Measurements from ENCODE around the gene KLHL28. TPM values are rescaled to one million over a fixed set of nuclear protein-coding genes. Genes with fewer than 3 reads are reported as not detected.

The KLHL28 gene, protein sequence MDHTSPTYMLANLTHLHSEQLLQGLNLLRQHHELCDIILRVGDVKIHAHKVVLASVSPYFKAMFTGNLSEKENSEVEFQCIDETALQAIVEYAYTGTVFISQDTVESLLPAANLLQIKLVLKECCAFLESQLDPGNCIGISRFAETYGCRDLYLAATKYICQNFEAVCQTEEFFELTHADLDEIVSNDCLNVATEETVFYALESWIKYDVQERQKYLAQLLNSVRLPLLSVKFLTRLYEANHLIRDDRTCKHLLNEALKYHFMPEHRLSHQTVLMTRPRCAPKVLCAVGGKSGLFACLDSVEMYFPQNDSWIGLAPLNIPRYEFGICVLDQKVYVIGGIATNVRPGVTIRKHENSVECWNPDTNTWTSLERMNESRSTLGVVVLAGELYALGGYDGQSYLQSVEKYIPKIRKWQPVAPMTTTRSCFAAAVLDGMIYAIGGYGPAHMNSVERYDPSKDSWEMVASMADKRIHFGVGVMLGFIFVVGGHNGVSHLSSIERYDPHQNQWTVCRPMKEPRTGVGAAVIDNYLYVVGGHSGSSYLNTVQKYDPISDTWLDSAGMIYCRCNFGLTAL
- polyA plus RNA-seq (2013, experiment 1 of 2): 7.1 TPM
- 5.8 TPM for polyA plus RNA-seq (2013, experiment 2 of 2)

DNA sequence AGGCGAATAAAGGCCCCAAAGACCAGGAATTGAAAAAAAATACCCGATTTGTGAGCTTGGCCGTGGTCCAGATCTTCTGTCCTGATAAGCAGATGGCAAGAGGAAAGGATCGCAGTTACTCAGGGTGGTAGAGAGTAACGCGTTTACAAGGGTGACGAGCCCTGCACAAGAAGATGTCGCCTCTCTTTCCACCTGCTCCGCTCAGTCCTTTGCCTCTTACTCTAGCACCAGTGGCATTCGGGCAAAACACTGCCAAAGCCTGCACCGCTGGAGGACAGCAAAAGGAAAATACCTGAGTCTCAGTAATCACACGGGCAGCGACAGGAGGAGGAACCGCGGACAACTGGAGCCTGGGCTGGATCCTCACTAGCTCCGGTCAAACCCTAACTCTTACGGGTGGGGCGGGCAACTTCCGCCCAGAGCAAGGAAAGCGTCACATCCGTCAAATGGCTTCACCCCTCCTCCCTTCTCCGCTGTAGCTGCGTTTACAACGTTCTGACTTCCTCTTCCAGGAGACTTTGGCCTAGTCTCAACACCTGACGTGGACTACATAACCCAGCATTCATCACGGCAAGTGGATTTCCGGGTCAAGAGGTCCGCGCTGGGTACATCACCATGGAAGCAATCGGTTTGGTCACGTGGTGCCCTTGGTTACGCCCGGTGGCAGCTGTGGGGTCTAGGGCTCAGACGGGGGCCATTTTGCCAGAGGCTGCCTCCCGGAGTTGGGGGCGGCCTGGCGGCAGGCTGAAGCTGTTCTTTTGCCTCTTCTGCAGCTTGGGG is at the start of gene KLHL28, which contains the start of gene TOGARAM1:
Gene KLHL28 (minus strand): TSS at position 394 of the 780 bp plus-strand sequence. CDS start 16,019 bp downstream, outside the sequence.
Gene TOGARAM1 (plus strand): TSS at position 637 of the 780 bp plus-strand sequence. CDS start 232 bp downstream, outside the sequence.
- H3K4ac ChIP-seq (ENCODE audit: low read depth, low read length): no peak within 1 kb of the TSS
- DNase-seq: peak; percentile 100
- H3K9ac ChIP-seq (ENCODE audit: low read length): peak within 1 kb of the TSS; percentile 81
- H3K4me3 ChIP-seq (ENCODE audit: low read length): peak within 1 kb of the TSS; percentile 83
- no peaks in the 10 kb centered on the region for H3K36me3 ChIP-seq (ENCODE audit: control insufficient read depth, insufficient read depth, low read length)
- H3K56ac ChIP-seq (ENCODE audit: low read length): peak within 1 kb of the TSS; percentile 90
- H2BK120ac ChIP-seq (ENCODE audit: low read depth, low read length): no peak within 1 kb of the TSS
- peaks cover 6% of the 10 kb centered on the region for H3K4me1 ChIP-seq (ENCODE audit: control insufficient read depth, low read depth, low read length)
- H3K79me1 ChIP-seq (ENCODE audit: low read length): peaks cover 7% of the 10 kb centered on the region
- no peak within 1 kb of the TSS for H3K18ac ChIP-seq (ENCODE audit: low read length)
- no peak within 1 kb of the TSS for H4K5ac ChIP-seq (ENCODE audit: low read length)
- no peaks in the 10 kb centered on the region for H3K27me3 ChIP-seq (ENCODE audit: insufficient read depth, low read length, poor library complexity)
- peak within 1 kb of the TSS; percentile 4 for H2BK5ac ChIP-seq (ENCODE audit: low read length)
- no peak within 1 kb of the TSS for H3K23ac ChIP-seq (ENCODE audit: low read length)
- peaks cover 30% of the 10 kb centered on the region for H3K79me2 ChIP-seq (ENCODE audit: control insufficient read depth, insufficient read depth, low read length)
- no peak within 1 kb of the TSS for H4K8ac ChIP-seq (ENCODE audit: low read depth, low read length)
- H2AK5ac ChIP-seq (ENCODE audit: low read length): no peak within 1 kb of the TSS
- WGBS (ENCODE audit: extremely low coverage, insufficient coverage, low lambda C conversion rate): no CpG with 5 or more reads among the region's 37 CpGs
- peak within 1 kb of the TSS; percentile 27 for H3K27ac ChIP-seq (ENCODE audit: low read depth, low read length)
- no peak within 1 kb of the TSS for H2BK15ac ChIP-seq (replicated peaks; ENCODE audit: low read depth)
- H3K4me2 ChIP-seq (ENCODE audit: low read length): peak within 1 kb of the TSS; percentile 98

DNA sequence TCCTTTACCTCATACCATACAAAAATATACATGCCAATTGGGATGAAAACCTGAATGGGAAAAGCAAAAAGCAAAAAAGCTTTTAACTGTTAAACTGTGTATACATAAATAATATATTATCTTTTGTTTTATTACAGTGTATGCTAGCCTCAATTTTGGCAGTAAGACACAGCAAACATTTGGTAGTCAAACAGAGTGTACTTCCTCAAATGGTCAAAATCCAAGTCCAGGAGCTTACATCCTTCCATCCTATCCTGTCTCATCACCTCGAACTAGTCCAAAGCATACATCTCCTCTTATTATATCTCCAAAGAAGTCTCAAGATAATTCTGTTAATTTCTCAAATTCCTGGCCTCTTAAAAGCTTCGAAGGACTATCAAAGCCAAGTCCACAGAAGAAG is 42.2 kb upstream of the KLHL28 start:
- no peaks in the 10 kb centered on the region for H3K79me2 ChIP-seq (ENCODE audit: control insufficient read depth, insufficient read depth, low read length)
- H3K18ac ChIP-seq (ENCODE audit: low read length): no peak overlapping the region
- H2BK120ac ChIP-seq (ENCODE audit: low read depth, low read length): no peak overlapping the region
- no peak overlapping the region for H4K8ac ChIP-seq (ENCODE audit: low read depth, low read length)
- no peak for DNase-seq
- H3K27me3 ChIP-seq (ENCODE audit: insufficient read depth, low read length, poor library complexity): no peaks in the 10 kb centered on the region
- WGBS (ENCODE audit: extremely low coverage, insufficient coverage, low lambda C conversion rate): no CpG with 5 or more reads among the region's 2 CpGs
- no peak overlapping the region for H2BK5ac ChIP-seq (ENCODE audit: low read length)
- no peak overlapping the region for H2AK5ac ChIP-seq (ENCODE audit: low read length)
- no peak overlapping the region for H4K5ac ChIP-seq (ENCODE audit: low read length)
- H3K27ac ChIP-seq (ENCODE audit: low read depth, low read length): no peak overlapping the region
- no peak overlapping the region for H3K4me2 ChIP-seq (ENCODE audit: low read length)
- no peak overlapping the region for H3K56ac ChIP-seq (ENCODE audit: low read length)
- no peaks in the 10 kb centered on the region for H3K36me3 ChIP-seq (ENCODE audit: control insufficient read depth, insufficient read depth, low read length)
- H3K4me1 ChIP-seq (ENCODE audit: control insufficient read depth, low read depth, low read length): no peaks in the 10 kb centered on the region
- H3K9ac ChIP-seq (ENCODE audit: low read length): no peak overlapping the region
- no peak overlapping the region for H3K23ac ChIP-seq (ENCODE audit: low read length)
- H3K79me1 ChIP-seq (ENCODE audit: low read length): no peaks in the 10 kb centered on the region
- no peak overlapping the region for H2BK15ac ChIP-seq (replicated peaks; ENCODE audit: low read depth)
- H3K4ac ChIP-seq (ENCODE audit: low read depth, low read length): no peak overlapping the region
- H3K4me3 ChIP-seq (ENCODE audit: low read length): no peak overlapping the region

DNA sequence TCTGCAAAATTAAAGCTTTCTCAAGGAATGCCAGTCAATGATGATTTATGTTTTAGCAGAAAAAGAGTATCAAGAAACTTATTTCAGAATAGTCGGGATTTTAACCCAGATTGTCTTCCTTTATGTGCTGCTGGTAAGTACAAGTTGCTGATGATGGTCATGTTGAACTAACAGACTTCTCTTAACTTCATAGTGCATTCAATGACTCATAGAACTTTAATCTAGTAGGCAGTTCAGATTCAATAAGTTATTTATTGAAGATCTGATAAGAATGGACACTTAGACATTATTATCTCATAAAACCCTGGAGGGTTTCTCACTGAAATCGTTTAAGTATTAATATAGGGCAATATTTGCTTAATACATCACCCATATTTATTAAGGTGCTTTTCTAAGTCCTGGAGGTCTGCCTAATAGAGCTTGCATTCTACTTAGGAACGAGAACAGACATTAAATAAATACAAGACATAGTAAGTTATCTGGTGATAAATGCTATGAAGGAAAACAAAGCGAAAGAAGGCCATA is 34.1 kb upstream of the KLHL28 start:
- Histone ChIP-seq H3K36me3 (ENCODE audit: control insufficient read depth, insufficient read depth, low read length) (no peaks in the 10 kb centered on the region), H4K5ac (ENCODE audit: low read length) (no peak overlapping the region), H3K9ac (ENCODE audit: low read length) (no peak overlapping the region), H3K79me2 (ENCODE audit: control insufficient read depth, insufficient read depth, low read length) (no peaks in the 10 kb centered on the region), H3K23ac (ENCODE audit: low read length) (no peak overlapping the region), H3K56ac (ENCODE audit: low read length) (no peak overlapping the region), H2BK120ac (ENCODE audit: low read depth, low read length) (no peak overlapping the region), H2BK5ac (ENCODE audit: low read length) (no peak overlapping the region), H2BK15ac (replicated peaks; ENCODE audit: low read depth) (no peak overlapping the region), H3K79me1 (ENCODE audit: low read length) (no peaks in the 10 kb centered on the region), H4K8ac (ENCODE audit: low read depth, low read length) (no peak overlapping the region), H3K4me2 (ENCODE audit: low read length) (no peak overlapping the region), H3K27me3 (ENCODE audit: insufficient read depth, low read length, poor library complexity) (no peaks in the 10 kb centered on the region), H2AK5ac (ENCODE audit: low read length) (no peak overlapping the region), H3K27ac (ENCODE audit: low read depth, low read length) (no peak overlapping the region), H3K4me3 (ENCODE audit: low read length) (no peak overlapping the region), H3K4ac (ENCODE audit: low read depth, low read length) (no peak overlapping the region), H3K4me1 (ENCODE audit: control insufficient read depth, low read depth, low read length) (no peaks in the 10 kb centered on the region), H3K18ac (ENCODE audit: low read length) (no peak overlapping the region)
- WGBS (ENCODE audit: extremely low coverage, insufficient coverage, low lambda C conversion rate): no CpG with 5 or more reads among the region's 4 CpGs
- no peak for DNase-seq

DNA sequence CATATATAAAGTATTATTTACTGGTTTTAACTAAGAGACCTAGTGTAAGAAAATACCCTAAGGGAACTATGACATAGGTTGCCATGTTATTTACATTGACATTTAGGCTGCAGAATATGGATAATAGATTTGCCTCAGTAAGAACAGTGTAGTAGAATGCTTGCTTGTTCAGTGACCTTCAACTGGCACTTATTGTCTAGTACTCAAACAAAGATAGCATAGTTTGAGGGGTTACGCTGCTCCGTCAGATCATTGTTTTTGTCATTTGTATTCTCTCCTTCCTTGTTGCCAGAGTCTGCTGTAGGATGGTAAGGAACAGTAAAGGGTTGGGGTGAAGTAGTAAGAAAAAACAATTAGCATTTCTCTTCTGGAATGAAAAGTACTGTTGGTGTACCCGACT is 33.4 kb upstream of the KLHL28 start:
- H3K79me1 ChIP-seq (ENCODE audit: low read length): no peaks in the 10 kb centered on the region

DNA sequence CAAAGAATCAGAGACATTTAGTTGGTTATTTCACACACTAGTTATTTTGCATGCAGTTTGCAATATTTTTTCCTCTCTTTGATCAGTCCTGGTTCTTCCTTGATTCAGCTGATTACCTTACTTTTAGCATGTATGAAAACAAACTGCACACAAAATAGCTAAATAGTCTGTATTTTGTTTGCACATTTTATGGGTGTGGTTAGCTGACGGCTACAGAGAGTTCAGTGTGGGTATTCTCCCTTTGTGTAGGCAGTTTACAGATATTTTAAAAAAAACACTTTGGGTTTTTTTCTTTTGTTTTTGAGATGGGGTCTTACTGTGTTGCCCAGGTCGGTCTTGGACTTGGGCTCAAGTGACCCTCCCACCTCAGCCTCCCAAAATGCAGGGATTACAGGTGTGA is 28.8 kb upstream of the KLHL28 start:
- no peaks in the 10 kb centered on the region for H3K79me2 ChIP-seq (ENCODE audit: control insufficient read depth, insufficient read depth, low read length)
- H3K27ac ChIP-seq (ENCODE audit: low read depth, low read length): no peak overlapping the region
- no peak overlapping the region for H4K5ac ChIP-seq (ENCODE audit: low read length)
- no peaks in the 10 kb centered on the region for H3K79me1 ChIP-seq (ENCODE audit: low read length)
- no peaks in the 10 kb centered on the region for H3K4me1 ChIP-seq (ENCODE audit: control insufficient read depth, low read depth, low read length)
- no peak overlapping the region for H3K56ac ChIP-seq (ENCODE audit: low read length)
- no peak overlapping the region for H3K18ac ChIP-seq (ENCODE audit: low read length)
- DNase-seq: no peak
- H2BK120ac ChIP-seq (ENCODE audit: low read depth, low read length): no peak overlapping the region
- H3K4me3 ChIP-seq (ENCODE audit: low read length): no peak overlapping the region
- H3K4me2 ChIP-seq (ENCODE audit: low read length): no peak overlapping the region
- WGBS (ENCODE audit: extremely low coverage, insufficient coverage, low lambda C conversion rate): no CpG with 5 or more reads among the region's 2 CpGs
- H3K27me3 ChIP-seq (ENCODE audit: insufficient read depth, low read length, poor library complexity): no peaks in the 10 kb centered on the region
- H2BK15ac ChIP-seq (replicated peaks; ENCODE audit: low read depth): no peak overlapping the region
- H2AK5ac ChIP-seq (ENCODE audit: low read length): no peak overlapping the region
- no peak overlapping the region for H2BK5ac ChIP-seq (ENCODE audit: low read length)
- H3K36me3 ChIP-seq (ENCODE audit: control insufficient read depth, insufficient read depth, low read length): no peaks in the 10 kb centered on the region
- H4K8ac ChIP-seq (ENCODE audit: low read depth, low read length): no peak overlapping the region
- no peak overlapping the region for H3K9ac ChIP-seq (ENCODE audit: low read length)
- H3K4ac ChIP-seq (ENCODE audit: low read depth, low read length): no peak overlapping the region
- H3K23ac ChIP-seq (ENCODE audit: low read length): no peak overlapping the region

More for the DNA sequence above, 33.4 kb upstream of the KLHL28 start:
- WGBS (ENCODE audit: extremely low coverage, insufficient coverage, low lambda C conversion rate): no CpG with 5 or more reads among the region's 3 CpGs
- H4K8ac ChIP-seq (ENCODE audit: low read depth, low read length): no peak overlapping the region
- no peak overlapping the region for H3K18ac ChIP-seq (ENCODE audit: low read length)
- H3K4ac ChIP-seq (ENCODE audit: low read depth, low read length): no peak overlapping the region
- H2BK15ac ChIP-seq (replicated peaks; ENCODE audit: low read depth): no peak overlapping the region
- no peak overlapping the region for H3K9ac ChIP-seq (ENCODE audit: low read length)
- no peak overlapping the region for H2AK5ac ChIP-seq (ENCODE audit: low read length)
- H3K79me2 ChIP-seq (ENCODE audit: control insufficient read depth, insufficient read depth, low read length): no peaks in the 10 kb centered on the region
- no peaks in the 10 kb centered on the region for H3K36me3 ChIP-seq (ENCODE audit: control insufficient read depth, insufficient read depth, low read length)
- no peak overlapping the region for H3K4me3 ChIP-seq (ENCODE audit: low read length)
- DNase-seq: no peak
- H2BK5ac ChIP-seq (ENCODE audit: low read length): no peak overlapping the region
- no peak overlapping the region for H3K23ac ChIP-seq (ENCODE audit: low read length)
- H2BK120ac ChIP-seq (ENCODE audit: low read depth, low read length): no peak overlapping the region
- no peaks in the 10 kb centered on the region for H3K4me1 ChIP-seq (ENCODE audit: control insufficient read depth, low read depth, low read length)
- no peak overlapping the region for H4K5ac ChIP-seq (ENCODE audit: low read length)
- no peak overlapping the region for H3K56ac ChIP-seq (ENCODE audit: low read length)
- H3K27ac ChIP-seq (ENCODE audit: low read depth, low read length): no peak overlapping the region
- no peak overlapping the region for H3K4me2 ChIP-seq (ENCODE audit: low read length)
- H3K27me3 ChIP-seq (ENCODE audit: insufficient read depth, low read length, poor library complexity): no peaks in the 10 kb centered on the region

Data from mesendoderm (in vitro differentiated cells).